Breast epithelium (tissue), 3 donors: ENCODE data around the gene KANSL2.

ENCODE experiments used
- POLR2A ChIP-seq: fragments of 450-650 bp; IDR thresholded peaks from one replicate; pipeline ENCODE4 v1.6.1; 2016; ENCODE audit warnings: antibody characterized with exemption, mild to moderate bottlenecking, moderate library complexity
- TF ChIP-seq, protein P1 (sequence below), 3 donors: fragments of 450-650 bp; IDR thresholded peaks; one replicate each; pipeline ENCODE4 v1.5.1; 2016 to 2017; ENCODE audit warnings: antibody characterized with exemption in 3 of 3, mild to moderate bottlenecking in 3 of 3, moderate library complexity in 3 of 3

DNA sequence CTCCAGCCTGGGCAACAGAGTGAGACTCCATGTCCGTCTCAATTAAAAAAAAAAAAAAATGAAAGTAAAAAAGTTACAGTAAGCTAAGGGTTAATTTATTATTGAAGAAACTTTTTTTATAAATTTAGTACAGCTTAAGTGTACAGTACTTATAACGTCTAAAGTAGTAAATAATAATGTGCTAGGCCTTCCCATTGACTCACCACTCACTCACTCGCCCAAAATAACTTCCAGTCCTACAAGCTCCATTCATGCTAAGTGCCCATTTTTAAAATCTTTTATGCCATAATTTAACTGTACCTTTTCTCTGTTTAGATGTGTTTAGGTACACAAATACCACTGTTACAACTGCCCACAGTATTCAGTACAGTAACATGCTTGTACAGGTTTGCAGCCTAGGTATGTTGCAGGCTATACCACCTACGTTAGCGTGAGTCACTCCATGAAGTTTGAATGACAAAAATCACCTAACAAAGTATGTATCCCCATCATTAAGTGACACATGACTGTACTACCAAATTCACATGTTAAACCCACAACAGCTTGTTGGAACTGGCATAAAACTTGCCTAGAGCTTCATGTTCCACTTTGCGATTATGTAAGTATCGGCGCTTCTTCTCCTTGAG, 10.7 kb downstream of the KANSL2 start:
- no peak for TF ChIP-seq POLR2A
- TF ChIP-seq, protein P1, sequence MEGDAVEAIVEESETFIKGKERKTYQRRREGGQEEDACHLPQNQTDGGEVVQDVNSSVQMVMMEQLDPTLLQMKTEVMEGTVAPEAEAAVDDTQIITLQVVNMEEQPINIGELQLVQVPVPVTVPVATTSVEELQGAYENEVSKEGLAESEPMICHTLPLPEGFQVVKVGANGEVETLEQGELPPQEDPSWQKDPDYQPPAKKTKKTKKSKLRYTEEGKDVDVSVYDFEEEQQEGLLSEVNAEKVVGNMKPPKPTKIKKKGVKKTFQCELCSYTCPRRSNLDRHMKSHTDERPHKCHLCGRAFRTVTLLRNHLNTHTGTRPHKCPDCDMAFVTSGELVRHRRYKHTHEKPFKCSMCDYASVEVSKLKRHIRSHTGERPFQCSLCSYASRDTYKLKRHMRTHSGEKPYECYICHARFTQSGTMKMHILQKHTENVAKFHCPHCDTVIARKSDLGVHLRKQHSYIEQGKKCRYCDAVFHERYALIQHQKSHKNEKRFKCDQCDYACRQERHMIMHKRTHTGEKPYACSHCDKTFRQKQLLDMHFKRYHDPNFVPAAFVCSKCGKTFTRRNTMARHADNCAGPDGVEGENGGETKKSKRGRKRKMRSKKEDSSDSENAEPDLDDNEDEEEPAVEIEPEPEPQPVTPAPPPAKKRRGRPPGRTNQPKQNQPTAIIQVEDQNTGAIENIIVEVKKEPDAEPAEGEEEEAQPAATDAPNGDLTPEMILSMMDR (IDR thresholded peaks at IDR 0.05) = no peak
